ENCODE results near the gene CACHD1. TPM values are rescaled to one million over a fixed set of nuclear protein-coding genes. Genes with fewer than 3 reads are reported as not detected.
"Not testable (repeated sequence)": the region's sequence is repeated elsewhere in the genome, so short reads cannot be mapped to it uniquely, and the experiment has no call there.

CACHD1 gene
- total and polyA plus RNA-seq, 2 donors (not counting 1 experiment from before 2014, with no cell fraction given), result 2.9 to 5.4 TPM

DNA sequence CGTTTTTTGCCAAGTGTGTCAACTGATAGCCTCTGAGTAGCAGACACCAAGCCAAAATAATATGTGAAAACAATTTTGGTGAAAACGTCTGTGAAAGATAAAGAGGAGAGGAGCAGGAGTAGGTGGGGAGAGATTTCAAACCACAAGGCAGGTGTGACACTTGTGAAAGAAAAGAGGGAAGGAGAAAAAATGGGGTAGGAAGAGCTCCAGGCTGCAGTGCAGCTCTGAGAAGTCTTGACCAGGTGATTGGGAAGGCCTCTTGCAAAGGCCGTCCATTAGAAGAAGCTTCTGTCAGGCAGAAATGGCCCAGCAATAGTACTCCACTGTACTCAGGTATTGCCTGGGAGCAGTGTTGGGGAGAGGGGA is 264.3 kb downstream of the CACHD1 start:
- H3K4me1 ChIP-seq (ENCODE audit: control insufficient read depth, extremely low read depth, insufficient read depth, low read length), result no peaks in the 10 kb centered on the region
- H3K27ac ChIP-seq (ENCODE audit: insufficient read depth, low read length), result no peak overlapping the region
- peaks cover 6% of the 10 kb centered on the region for H3K27me3 ChIP-seq (ENCODE audit: control insufficient read depth, insufficient read depth, low read length)
- no peaks in the 10 kb centered on the region for H3K9me3 ChIP-seq (ENCODE audit: control insufficient read depth, insufficient read depth, low read depth, low read length)
- H3K9ac ChIP-seq (ENCODE audit: insufficient read depth, low read length), result no peak overlapping the region
- no peaks in the 10 kb centered on the region for H3K36me3 ChIP-seq (ENCODE audit: control insufficient read depth, insufficient read depth, low read length)
- DNase-seq (ENCODE audit: low read depth in 2 of 2), result no peak
- no peak overlapping the region for H3K4me2 ChIP-seq (ENCODE audit: extremely low read depth, insufficient read depth, low read length)
- no peaks in the 10 kb centered on the region for H4K20me1 ChIP-seq (ENCODE audit: control insufficient read depth, extremely low read depth, insufficient read depth, low read length)
- H3K4me3 ChIP-seq (replicated peaks in 1 of 4; ENCODE audit: control extremely low read depth in 1 of 4, insufficient read depth in 1 of 4, low read depth in 3 of 4, low read length in 4 of 4), result no peak overlapping the region
- no peaks in the 10 kb centered on the region for H3K79me2 ChIP-seq (ENCODE audit: control insufficient read depth, insufficient read depth, low read length)
- H2AFZ ChIP-seq (ENCODE audit: low read length), result no peak overlapping the region
- TF ChIP-seq, protein P1, sequence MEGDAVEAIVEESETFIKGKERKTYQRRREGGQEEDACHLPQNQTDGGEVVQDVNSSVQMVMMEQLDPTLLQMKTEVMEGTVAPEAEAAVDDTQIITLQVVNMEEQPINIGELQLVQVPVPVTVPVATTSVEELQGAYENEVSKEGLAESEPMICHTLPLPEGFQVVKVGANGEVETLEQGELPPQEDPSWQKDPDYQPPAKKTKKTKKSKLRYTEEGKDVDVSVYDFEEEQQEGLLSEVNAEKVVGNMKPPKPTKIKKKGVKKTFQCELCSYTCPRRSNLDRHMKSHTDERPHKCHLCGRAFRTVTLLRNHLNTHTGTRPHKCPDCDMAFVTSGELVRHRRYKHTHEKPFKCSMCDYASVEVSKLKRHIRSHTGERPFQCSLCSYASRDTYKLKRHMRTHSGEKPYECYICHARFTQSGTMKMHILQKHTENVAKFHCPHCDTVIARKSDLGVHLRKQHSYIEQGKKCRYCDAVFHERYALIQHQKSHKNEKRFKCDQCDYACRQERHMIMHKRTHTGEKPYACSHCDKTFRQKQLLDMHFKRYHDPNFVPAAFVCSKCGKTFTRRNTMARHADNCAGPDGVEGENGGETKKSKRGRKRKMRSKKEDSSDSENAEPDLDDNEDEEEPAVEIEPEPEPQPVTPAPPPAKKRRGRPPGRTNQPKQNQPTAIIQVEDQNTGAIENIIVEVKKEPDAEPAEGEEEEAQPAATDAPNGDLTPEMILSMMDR (conservative IDR thresholded peaks at IDR 0.05 in 1 of 2, IDR thresholded peaks at IDR 0.05 in 1 of 2; ENCODE audit: low read depth in 1 of 2, low read length in 2 of 2), result no peak
- TF ChIP-seq EZH2 (IDR thresholded peaks at IDR 0.05; ENCODE audit: low read length, missing control alignments), result no peak

DNA sequence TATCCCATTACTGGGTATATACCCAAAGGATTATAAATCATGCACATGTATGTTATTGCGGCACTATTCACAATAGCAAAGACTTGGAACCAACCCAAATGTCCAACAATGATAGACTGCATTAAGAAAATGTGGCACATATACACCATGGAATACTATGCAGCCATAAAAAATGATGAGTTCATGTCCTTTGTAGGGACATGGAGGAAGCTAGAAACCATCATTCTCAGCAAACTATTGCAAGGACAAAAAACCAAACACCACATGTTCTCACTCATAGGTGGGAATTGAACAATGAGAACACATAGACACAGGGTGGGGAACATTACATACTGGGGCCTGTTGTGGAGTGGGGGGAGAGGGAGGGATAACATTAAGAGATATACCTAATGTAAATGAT is 270.8 kb downstream of the CACHD1 start:
- H3K4me1 ChIP-seq (ENCODE audit: control insufficient read depth, extremely low read depth, insufficient read depth, low read length); H3K9me3 ChIP-seq (ENCODE audit: control insufficient read depth, insufficient read depth, low read depth, low read length); H3K36me3 ChIP-seq (ENCODE audit: control insufficient read depth, insufficient read depth, low read length); H2AFZ ChIP-seq (ENCODE audit: low read length); H4K20me1 ChIP-seq (ENCODE audit: control insufficient read depth, extremely low read depth, insufficient read depth, low read length); DNase-seq (ENCODE audit: low read depth in 2 of 2); H3K9ac ChIP-seq (ENCODE audit: insufficient read depth, low read length); H3K4me3 ChIP-seq (replicated peaks in 1 of 4; ENCODE audit: control extremely low read depth in 1 of 4, insufficient read depth in 1 of 4, low read depth in 3 of 4, low read length in 4 of 4); H3K79me2 ChIP-seq (ENCODE audit: control insufficient read depth, insufficient read depth, low read length); H3K27me3 ChIP-seq (ENCODE audit: control insufficient read depth, insufficient read depth, low read length); H3K4me2 ChIP-seq (ENCODE audit: extremely low read depth, insufficient read depth, low read length); H3K27ac ChIP-seq (ENCODE audit: insufficient read depth, low read length): not testable (repeated sequence)
